Bronchial epithelial cell (primary cell): Measurements from ENCODE around the gene CYTH3. TPM values are rescaled to one million over a fixed set of nuclear protein-coding genes. Genes with fewer than 3 reads are reported as not detected.
"Not testable (repeated sequence)": the region's sequence is repeated elsewhere in the genome, so short reads cannot be mapped to it uniquely, and the experiment has no call there.

ENCODE experiments used
- DNase-seq: peaks from one replicate; pipeline ENCODE4 v3.0.0-alpha.2; 2010; ENCODE audit warnings: low read depth
- FAIRE-seq: peaks from 2 replicates; lab custom pipeline; 2011; peaks lifted over from hg19 to GRCh38; lab: Jason Lieb, UNC
- H3K27me3 ChIP-seq: 2 replicates; pipeline ENCODE4 v1.5.1; 2011; ENCODE audit warnings: low read length; ENCODE audit not compliant: control insufficient read depth, insufficient read depth
- H3K36me3 ChIP-seq: 2 replicates; pipeline ENCODE4 v1.5.1; 2011; ENCODE audit warnings: low read length; ENCODE audit not compliant: control insufficient read depth, insufficient read depth
- H3K4me3 ChIP-seq: 2 replicates; pipeline ENCODE4 v1.5.1; 2011; ENCODE audit warnings: mild to moderate bottlenecking, low read depth, low read length, control low read depth
- CTCF ChIP-seq: IDR thresholded peaks from 2 replicates; pipeline ENCODE4 v1.5.1; 2011; ENCODE audit warnings: mild to moderate bottlenecking, moderate library complexity, low read length, control low read depth, inconsistent platforms; ENCODE audit not compliant: insufficient read depth, severe bottlenecking
- total RNA-seq: library from RNA; depleted of rRNA; stranded (reverse); fragments of >200 nt; gene quantifications from 2 replicates; pipeline ENCODE4 v1.2.1, GENCODE V29; 2014

Gene CYTH3
- total RNA-seq, 1 donor from 2014 or later: 11.6 TPM

- TF ChIP-seq CTCF: no peak
- Histone ChIP-seq H3K36me3 (no peaks in the 10 kb centered on the region), H3K4me3 (no peak overlapping the region), H3K27me3 (no peaks in the 10 kb centered on the region)
- FAIRE-seq: no peak
- DNase-seq: no peak
Observed at GRCh38 chr7:6294839-6295238, 22.4 kb upstream of the CYTH3 start.

- DNase-seq (no peak), FAIRE-seq (no peak)
- H3K27me3 ChIP-seq: no peaks in the 10 kb centered on the region
- no peak for TF ChIP-seq CTCF
- no peak overlapping the region for H3K4me3 ChIP-seq
- no peaks in the 10 kb centered on the region for H3K36me3 ChIP-seq
Observed at GRCh38 chr7:6293202-6293601, 20.8 kb upstream of the CYTH3 start.

- H3K4me3 ChIP-seq, DNase-seq, H3K27me3 ChIP-seq, H3K36me3 ChIP-seq, FAIRE-seq: not testable (repeated sequence)
Observed at GRCh38 chr7:6291941-6292340, 19.5 kb upstream of the CYTH3 start.

GRCh38 chr7:6291531-6291930, 19.1 kb upstream of the CYTH3 start:
- TF ChIP-seq CTCF: no peak
- DNase-seq (no peak), FAIRE-seq (no peak)
- H3K27me3 ChIP-seq: no peaks in the 10 kb centered on the region
- H3K4me3 ChIP-seq: no peak overlapping the region
- no peaks in the 10 kb centered on the region for H3K36me3 ChIP-seq

- H3K27me3 ChIP-seq: no peaks in the 10 kb centered on the region
- no peaks in the 10 kb centered on the region for H3K36me3 ChIP-seq
- DNase-seq (peak; percentile 55), FAIRE-seq (no peak)
- TF ChIP-seq CTCF: no peak
- H3K4me3 ChIP-seq: no peak overlapping the region
Observed at GRCh38 chr7:6290319-6290741, 17.9 kb upstream of the CYTH3 start.

- DNase-seq (no peak), FAIRE-seq (no peak)
- Histone ChIP-seq H3K36me3 (no peaks in the 10 kb centered on the region), H3K4me3 (no peak overlapping the region), H3K27me3 (no peaks in the 10 kb centered on the region)
- no peak for TF ChIP-seq CTCF
Observed at GRCh38 chr7:6288270-6288860, 15.9 kb upstream of the CYTH3 start.
